ENCODE results near the gene CTDP1.

CTDP1 gene

GRCh38 chr18:79763407-79763806 lies 83.8 kb downstream of the CTDP1 start:
- no peaks in the 10 kb centered on the region for H3F3A ChIP-seq (ENCODE audit: low read depth)
- no peak overlapping the region for H3K4me2 ChIP-seq (ENCODE audit: low read depth, low read length, poor library complexity, severe bottlenecking)
- H3K9ac ChIP-seq (ENCODE audit: low read depth, low read length, poor library complexity, severe bottlenecking), result no peak overlapping the region
- H3K9me2 ChIP-seq (replicated peaks; ENCODE audit: low read depth, low read length), result no peaks in the 10 kb centered on the region
- H3K36me3 ChIP-seq (ENCODE audit: insufficient read depth, low read length), result no peaks in the 10 kb centered on the region
- H3K79me2 ChIP-seq (ENCODE audit: insufficient read depth, low read length), result no peaks in the 10 kb centered on the region
- no peak overlapping the region for H2AFZ ChIP-seq (ENCODE audit: low read length)
- peaks cover 28% of the 10 kb centered on the region; the same call in 1 of the 2 replicates for H3K9me3 ChIP-seq (ENCODE audit: insufficient read depth, low read depth, low read length)
- no peaks in the 10 kb centered on the region for H3K27me3 ChIP-seq (ENCODE audit: insufficient read depth, low read length, poor library complexity, severe bottlenecking)
- H3K4me1 ChIP-seq (ENCODE audit: insufficient read depth, low read length, poor library complexity, severe bottlenecking), result no peaks in the 10 kb centered on the region
- H3K4me3 ChIP-seq (ENCODE audit: low read length, poor library complexity, severe bottlenecking), result no peak overlapping the region
- TF ChIP-seq CTCF (conservative IDR thresholded peaks at IDR 0.05; ENCODE audit: low read length) (no peak), EZH2phosphoT487 (IDR thresholded peaks at IDR 0.05; ENCODE audit: borderline replicate concordance) (no peak)
- no peaks in the 10 kb centered on the region for H4K20me1 ChIP-seq (ENCODE audit: insufficient read depth, low read length, poor library complexity, severe bottlenecking)

- no peak for TF ChIP-seq EZH2phosphoT487 (IDR thresholded peaks at IDR 0.05; ENCODE audit: borderline replicate concordance)
- no peak for TF ChIP-seq CTCF (conservative IDR thresholded peaks at IDR 0.05; ENCODE audit: low read length)
- Histone ChIP-seq H3F3A (ENCODE audit: low read depth) (no peaks in the 10 kb centered on the region), H3K9ac (ENCODE audit: low read depth, low read length, poor library complexity, severe bottlenecking) (no peak overlapping the region), H4K20me1 (ENCODE audit: insufficient read depth, low read length, poor library complexity, severe bottlenecking) (no peaks in the 10 kb centered on the region), H3K4me2 (ENCODE audit: low read depth, low read length, poor library complexity, severe bottlenecking) (no peak overlapping the region), H2AFZ (ENCODE audit: low read length) (no peak overlapping the region), H3K27me3 (ENCODE audit: insufficient read depth, low read length, poor library complexity, severe bottlenecking) (no peaks in the 10 kb centered on the region), H3K9me2 (replicated peaks; ENCODE audit: low read depth, low read length) (no peaks in the 10 kb centered on the region), H3K9me3 (ENCODE audit: insufficient read depth, low read depth, low read length) (peaks cover 34% of the 10 kb centered on the region; the same call in 1 of the 2 replicates), H3K79me2 (ENCODE audit: insufficient read depth, low read length) (no peaks in the 10 kb centered on the region), H3K4me3 (ENCODE audit: low read length, poor library complexity, severe bottlenecking) (no peak overlapping the region), H3K36me3 (ENCODE audit: insufficient read depth, low read length) (no peaks in the 10 kb centered on the region), H3K4me1 (ENCODE audit: insufficient read depth, low read length, poor library complexity, severe bottlenecking) (no peaks in the 10 kb centered on the region)
Observed at GRCh38 chr18:79764131-79764530, 84.5 kb downstream of the CTDP1 start.

GRCh38 chr18:79765491-79766245 lies 86.1 kb downstream of the CTDP1 start:
- Histone ChIP-seq H3K9me3 (ENCODE audit: insufficient read depth, low read depth, low read length) (peaks cover 31% of the 10 kb centered on the region; the same call in 1 of the 2 replicates), H3K27me3 (ENCODE audit: insufficient read depth, low read length, poor library complexity, severe bottlenecking) (no peaks in the 10 kb centered on the region), H3K36me3 (ENCODE audit: insufficient read depth, low read length) (no peaks in the 10 kb centered on the region), H3K4me1 (ENCODE audit: insufficient read depth, low read length, poor library complexity, severe bottlenecking) (no peaks in the 10 kb centered on the region), H3K9me2 (replicated peaks; ENCODE audit: low read depth, low read length) (no peaks in the 10 kb centered on the region), H2AFZ (ENCODE audit: low read length) (no peak overlapping the region), H3K9ac (ENCODE audit: low read depth, low read length, poor library complexity, severe bottlenecking) (no peak overlapping the region), H3F3A (ENCODE audit: low read depth) (no peaks in the 10 kb centered on the region), H3K4me3 (ENCODE audit: low read length, poor library complexity, severe bottlenecking) (no peak overlapping the region), H3K4me2 (ENCODE audit: low read depth, low read length, poor library complexity, severe bottlenecking) (no peak overlapping the region), H3K79me2 (ENCODE audit: insufficient read depth, low read length) (no peaks in the 10 kb centered on the region), H4K20me1 (ENCODE audit: insufficient read depth, low read length, poor library complexity, severe bottlenecking) (no peaks in the 10 kb centered on the region)
- no peak for TF ChIP-seq CTCF (conservative IDR thresholded peaks at IDR 0.05; ENCODE audit: low read length)
- no peak for TF ChIP-seq EZH2phosphoT487 (IDR thresholded peaks at IDR 0.05; ENCODE audit: borderline replicate concordance)

Measured in Loucy (cell line).